ENCODE data around the gene NEUROG3.

DNA sequence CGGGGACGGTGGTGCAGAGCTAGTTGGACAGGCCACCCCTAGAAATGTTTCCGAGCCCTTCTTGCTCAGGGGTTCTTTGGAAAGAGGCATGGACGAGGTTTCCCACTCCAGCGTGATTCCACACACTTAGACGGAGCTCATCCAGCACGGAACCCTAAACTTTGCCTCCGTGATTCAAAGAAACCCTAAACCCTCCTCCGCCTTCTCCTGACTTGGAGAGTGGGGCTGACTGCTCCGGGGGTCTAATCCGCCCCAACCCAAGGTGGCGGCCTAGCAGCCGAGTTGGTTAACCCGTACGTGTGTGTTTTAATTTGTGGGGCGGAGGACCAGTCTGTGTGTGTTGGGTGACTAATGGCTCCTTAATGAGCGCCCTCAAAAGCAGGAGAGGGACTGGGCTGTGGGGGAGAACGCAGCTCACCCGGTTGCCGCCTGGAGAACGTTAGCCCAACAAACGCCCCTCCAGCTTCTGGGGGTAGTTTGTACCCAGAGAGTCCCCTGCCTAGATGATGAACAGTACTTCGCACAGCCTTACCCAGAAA is 3.8 kb downstream of the NEUROG3 start:
- TF ChIP-seq, protein P1, sequence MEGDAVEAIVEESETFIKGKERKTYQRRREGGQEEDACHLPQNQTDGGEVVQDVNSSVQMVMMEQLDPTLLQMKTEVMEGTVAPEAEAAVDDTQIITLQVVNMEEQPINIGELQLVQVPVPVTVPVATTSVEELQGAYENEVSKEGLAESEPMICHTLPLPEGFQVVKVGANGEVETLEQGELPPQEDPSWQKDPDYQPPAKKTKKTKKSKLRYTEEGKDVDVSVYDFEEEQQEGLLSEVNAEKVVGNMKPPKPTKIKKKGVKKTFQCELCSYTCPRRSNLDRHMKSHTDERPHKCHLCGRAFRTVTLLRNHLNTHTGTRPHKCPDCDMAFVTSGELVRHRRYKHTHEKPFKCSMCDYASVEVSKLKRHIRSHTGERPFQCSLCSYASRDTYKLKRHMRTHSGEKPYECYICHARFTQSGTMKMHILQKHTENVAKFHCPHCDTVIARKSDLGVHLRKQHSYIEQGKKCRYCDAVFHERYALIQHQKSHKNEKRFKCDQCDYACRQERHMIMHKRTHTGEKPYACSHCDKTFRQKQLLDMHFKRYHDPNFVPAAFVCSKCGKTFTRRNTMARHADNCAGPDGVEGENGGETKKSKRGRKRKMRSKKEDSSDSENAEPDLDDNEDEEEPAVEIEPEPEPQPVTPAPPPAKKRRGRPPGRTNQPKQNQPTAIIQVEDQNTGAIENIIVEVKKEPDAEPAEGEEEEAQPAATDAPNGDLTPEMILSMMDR (IDR thresholded peaks at IDR 0.05): no peak
- TF ChIP-seq, protein P2, sequence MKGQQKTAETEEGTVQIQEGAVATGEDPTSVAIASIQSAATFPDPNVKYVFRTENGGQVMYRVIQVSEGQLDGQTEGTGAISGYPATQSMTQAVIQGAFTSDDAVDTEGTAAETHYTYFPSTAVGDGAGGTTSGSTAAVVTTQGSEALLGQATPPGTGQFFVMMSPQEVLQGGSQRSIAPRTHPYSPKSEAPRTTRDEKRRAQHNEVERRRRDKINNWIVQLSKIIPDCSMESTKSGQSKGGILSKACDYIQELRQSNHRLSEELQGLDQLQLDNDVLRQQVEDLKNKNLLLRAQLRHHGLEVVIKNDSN (CRISPR knock-in tag; IDR thresholded peaks at IDR 0.05): no peak
- TF ChIP-seq TEAD4 (CRISPR knock-in tag; IDR thresholded peaks at IDR 0.05) (no peak), KAT7 (CRISPR knock-in tag; IDR thresholded peaks at IDR 0.05; ENCODE audit: borderline replicate concordance) (no peak), ETV6 (CRISPR knock-in tag; IDR thresholded peaks at IDR 0.05) (no peak), FOXK1 (CRISPR knock-in tag; IDR thresholded peaks at IDR 0.05) (no peak), ZNF317 (CRISPR knock-in tag; IDR thresholded peaks at IDR 0.05; ENCODE audit: borderline replicate concordance, low read depth) (no peak), NR1H2 (CRISPR knock-in tag; IDR thresholded peaks at IDR 0.05) (no peak)
- TF ChIP-seq, protein P3, sequence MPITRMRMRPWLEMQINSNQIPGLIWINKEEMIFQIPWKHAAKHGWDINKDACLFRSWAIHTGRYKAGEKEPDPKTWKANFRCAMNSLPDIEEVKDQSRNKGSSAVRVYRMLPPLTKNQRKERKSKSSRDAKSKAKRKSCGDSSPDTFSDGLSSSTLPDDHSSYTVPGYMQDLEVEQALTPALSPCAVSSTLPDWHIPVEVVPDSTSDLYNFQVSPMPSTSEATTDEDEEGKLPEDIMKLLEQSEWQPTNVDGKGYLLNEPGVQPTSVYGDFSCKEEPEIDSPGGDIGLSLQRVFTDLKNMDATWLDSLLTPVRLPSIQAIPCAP (CRISPR knock-in tag; IDR thresholded peaks at IDR 0.05): no peak
- TF ChIP-seq, protein P4, sequence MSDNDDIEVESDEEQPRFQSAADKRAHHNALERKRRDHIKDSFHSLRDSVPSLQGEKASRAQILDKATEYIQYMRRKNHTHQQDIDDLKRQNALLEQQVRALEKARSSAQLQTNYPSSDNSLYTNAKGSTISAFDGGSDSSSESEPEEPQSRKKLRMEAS (CRISPR knock-in tag; IDR thresholded peaks at IDR 0.05): no peak
